Sigmoid colon (tissue), 7 donors: ENCODE measurements around the gene CDH23. TPM values are rescaled to one million over a fixed set of nuclear protein-coding genes. Genes with fewer than 3 reads are reported as not detected.

ENCODE experiments used
- DNase-seq: peaks from one replicate; pipeline ENCODE4 v3.0.0-alpha.2; 2019
- H3K27ac ChIP-seq, 4 donors: fragments of 200-600 bp; sonication (generic); one replicate each; pipeline ENCODE4 v1.5.1; 2016 to 2019; ENCODE audit warnings: mild to moderate bottlenecking in 1 of 4
- H3K27me3 ChIP-seq, 3 donors: fragments of 200-600 bp; sonication (generic); one replicate each; pipeline ENCODE4 v1.5.1; 2019; ENCODE audit warnings: mild to moderate bottlenecking in 1 of 3
- H3K36me3 ChIP-seq, 4 donors: fragments of 200-600 bp; sonication (generic); one replicate each; pipeline ENCODE4 v1.5.1; 2016 to 2019
- H3K4me1 ChIP-seq, 4 donors: fragments of 200-600 bp; sonication (generic); one replicate each; pipeline ENCODE4 v1.5.1; 2017 to 2019
- H3K4me3 ChIP-seq, 4 donors: fragments of 200-600 bp; sonication (generic); one replicate each; pipeline ENCODE4 v1.5.1; 2017 to 2019; ENCODE audit warnings: mild to moderate bottlenecking in 2 of 4, moderate library complexity in 1 of 4
- H3K9me3 ChIP-seq, 4 donors: fragments of 200-600 bp in 3 of 4; sonication (generic) in 3 of 4; one replicate each; pipeline versions ENCODE4 v1.5.1 to v1.6.1; 2013 to 2019
- CTCF ChIP-seq, 4 experiments: fragments of 450-650 bp in 3 of 4; fragments of 200-600 bp in 1 of 4; IDR thresholded peaks; one replicate each; pipeline ENCODE4 v1.5.1; 2016 to 2019; ENCODE audit warnings: antibody characterized with exemption in 4 of 4, mild to moderate bottlenecking in 3 of 4, moderate library complexity in 2 of 4
- EP300 ChIP-seq, 4 donors: sonication (generic); formaldehyde crosslinking; IDR thresholded peaks; one replicate each; pipeline ENCODE4 v1.6.1; 2017; ENCODE audit warnings: antibody characterized with exemption in 4 of 4
- POLR2A ChIP-seq, 2 donors: fragments of 450-650 bp; IDR thresholded peaks; one replicate each; pipeline ENCODE4 v1.6.1; 2016; ENCODE audit warnings: antibody characterized with exemption in 2 of 2, mild to moderate bottlenecking in 2 of 2, moderate library complexity in 2 of 2
- POLR2AphosphoS5 ChIP-seq, 4 donors: sonication (generic); formaldehyde crosslinking; IDR thresholded peaks; one replicate each; pipeline ENCODE4 v1.6.1; 2017; ENCODE audit warnings: antibody characterized with exemption in 4 of 4
- WGBS, 2 donors: extraction: QIAGEN DNeasy Blood & Tissue Kit; methylation state at CpG; one replicate each; pipeline ENCODE4 v1.1.7; 2013; 5-methylcytosine and 5-hydroxymethylcytosine counted together
- intact Hi-C: fragments of 100-400 bp; cut with DNase I; formaldehyde crosslinking; loops from one replicate; pipeline ENCODE4 v1.15.1; 2023
- polyA plus RNA-seq, 3 donors: library from polyadenylated mRNA; stranded (reverse); fragments of 200-250 nt; gene quantifications; one replicate each; pipeline ENCODE4 v1.2.3, GENCODE V29; 2013
- small RNA-seq, 3 donors: library from RNA; depleted of rRNA; stranded (forward); fragments of <200 nt; gene quantifications; one replicate each; pipeline ENCODE3, GENCODE V24; 2016
- total RNA-seq, 4 donors: library from RNA; depleted of rRNA; stranded (reverse); fragments of >200 nt; gene quantifications; one replicate each; pipeline ENCODE4 v1.1.0, GENCODE V29; 2016
- donor health status: healthy with polysubstance abuse.
- donor health status: Bipolar disorder and iron deficiency.
- donor health status: healthy.

CDH23 gene
- total and polyA plus RNA-seq, 7 donors, result 1.5 to 7.2 (median 3.0) TPM

DNA sequence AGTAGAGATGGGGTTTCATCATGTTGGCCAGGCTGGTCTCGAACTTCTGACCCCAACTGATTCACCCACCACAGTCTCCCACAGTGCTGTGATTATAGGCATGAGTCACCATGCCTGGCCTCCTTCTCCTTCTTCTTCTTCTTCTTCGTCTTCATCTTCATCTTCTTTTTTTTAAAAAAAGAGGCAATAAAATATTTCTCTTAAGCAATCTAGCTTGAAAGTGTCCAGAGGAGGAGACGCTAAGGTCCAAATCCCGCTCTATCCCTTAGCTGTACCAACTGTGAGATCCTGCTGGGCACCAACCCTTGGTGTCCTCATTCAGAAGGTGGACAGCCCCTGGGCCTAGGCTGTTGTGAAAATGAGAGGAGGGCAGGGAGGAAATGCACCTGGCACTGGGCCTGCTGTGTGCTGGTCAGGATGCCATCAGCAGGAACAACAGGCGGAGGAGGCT, 468.2 kb downstream of the CDH23 start:
- Histone ChIP-seq H3K27ac (no peak overlapping the region), H3K9me3 (no peaks in the 10 kb centered on the region), H3K27me3 (no peaks in the 10 kb centered on the region), H3K4me3 (no peak overlapping the region), H3K4me1 (peaks cover 0 to 20% (median 17%) of the 10 kb centered on the region in 4 donors), H3K36me3 (no peaks in the 10 kb centered on the region)
- no peak for DNase-seq
- no peak for TF ChIP-seq POLR2A (IDR thresholded peaks at IDR 0.05)
- TF ChIP-seq EP300 (IDR thresholded peaks at IDR 0.05), result no peak
- TF ChIP-seq POLR2AphosphoS5 (IDR thresholded peaks at IDR 0.05), result no peak
- no peak for TF ChIP-seq CTCF (IDR thresholded peaks at IDR 0.05)
- 77 to 80% methylated on average over 5 of the region's 5 CpGs for WGBS, 2 donors
- intact Hi-C loops, result no loop called here

Small RNA genes within 50 kb of the gene (small RNA-seq; reads per million reads assigned to genes)
- gene MIR7152 (0 reads per million in 3 donors), gene RNU7-38P (0 reads per million in 3 donors)

Other genes with a start within 250 kb of the CDH23 start
- 1 to 10 TPM; 1.4 to 3.0 (median 1.7) TPM for gene UNC5B, start 184.3 kb upstream of the CDH23 start, total RNA-seq
- 10 to 100 TPM in 1 of 3 donors, 1 to 10 TPM in 2; 1.8 to 12.7 (median 2.8) TPM for gene UNC5B, start 184.3 kb upstream of the CDH23 start, polyA plus RNA-seq
- 1 to 10 TPM; 2.9 to 6.2 (median 4.7) TPM for gene SLC29A3, start 77.7 kb upstream of the CDH23 start, total RNA-seq
- gene SLC29A3, start 77.7 kb upstream of the CDH23 start, polyA plus RNA-seq, result 1 to 10 TPM; 2.3 to 5.0 (median 3.6) TPM